ENCODE measurements around the gene DCN.

DCN gene

GRCh38 chr12:91133871-91134270, 48.7 kb downstream of the DCN start:
- DNase-seq: no peak

- DNase-seq: no peak
Observed at GRCh38 chr12:91129662-91130362, 52.8 kb downstream of the DCN start.

GRCh38 chr12:91127751-91128150, 54.9 kb downstream of the DCN start:
- no peak for DNase-seq

- no peak for DNase-seq
Observed at GRCh38 chr12:91127306-91127705, 55.3 kb downstream of the DCN start.

- DNase-seq: no peak
Observed at GRCh38 chr12:91126516-91126915, 56.1 kb downstream of the DCN start.

GRCh38 chr12:91123236-91123916, 59.2 kb downstream of the DCN start:
- no peak for DNase-seq

- no peak for DNase-seq
Observed at GRCh38 chr12:91120781-91121180, 61.8 kb downstream of the DCN start.

- DNase-seq: no peak
Observed at GRCh38 chr12:91119089-91119488, 63.5 kb downstream of the DCN start.

- no peak for DNase-seq
Observed at GRCh38 chr12:91113621-91114020, 69.0 kb downstream of the DCN start.

GRCh38 chr12:91111366-91112325, 71.0 kb downstream of the DCN start, which contains the start of gene LUM:
TSS of gene LUM (minus strand) at chr12:91111494. CDS start at chr12:91108979, 2,515 bp downstream.
- peak; percentile 93 for DNase-seq

- DNase-seq: no peak
Observed at GRCh38 chr12:91110311-91110924, 72.2 kb downstream of the DCN start.

GRCh38 chr12:91109581-91110310, 72.9 kb downstream of the DCN start:
- DNase-seq: no peak

- DNase-seq: peak; percentile 86
Observed at GRCh38 chr12:91109148-91109564, 73.5 kb downstream of the DCN start.

- DNase-seq: no peak
Observed at GRCh38 chr12:91108196-91108755, 74.3 kb downstream of the DCN start.

GRCh38 chr12:91106283-91106682, 76.3 kb downstream of the DCN start:
- no peak for DNase-seq

- DNase-seq: no peak
Observed at GRCh38 chr12:91105807-91106206, 76.8 kb downstream of the DCN start.

GRCh38 chr12:91104812-91105466, 77.7 kb downstream of the DCN start:
- DNase-seq: no peak

- DNase-seq: no peak
Observed at GRCh38 chr12:91103624-91104023, 79.0 kb downstream of the DCN start.

GRCh38 chr12:91103101-91103500, 79.5 kb downstream of the DCN start:
- no peak for DNase-seq

- DNase-seq: no peak
Observed at GRCh38 chr12:91100906-91101305, 81.7 kb downstream of the DCN start.

- no peak for DNase-seq
Observed at GRCh38 chr12:91099836-91100235, 82.8 kb downstream of the DCN start.

Measured in left hindlimb (tissue), 1 donor.